ENCODE results near the gene WDTC1. TPM values are rescaled to one million over a fixed set of nuclear protein-coding genes. Genes with fewer than 3 reads are reported as not detected.
A peak's percentile ranks its signal among the peaks of the same experiment; 100 is the strongest.

Gene WDTC1
- total and polyA plus RNA-seq, 3 donors from 2014 or later, result 61.4 to 142 (median 69.5) TPM

DNA sequence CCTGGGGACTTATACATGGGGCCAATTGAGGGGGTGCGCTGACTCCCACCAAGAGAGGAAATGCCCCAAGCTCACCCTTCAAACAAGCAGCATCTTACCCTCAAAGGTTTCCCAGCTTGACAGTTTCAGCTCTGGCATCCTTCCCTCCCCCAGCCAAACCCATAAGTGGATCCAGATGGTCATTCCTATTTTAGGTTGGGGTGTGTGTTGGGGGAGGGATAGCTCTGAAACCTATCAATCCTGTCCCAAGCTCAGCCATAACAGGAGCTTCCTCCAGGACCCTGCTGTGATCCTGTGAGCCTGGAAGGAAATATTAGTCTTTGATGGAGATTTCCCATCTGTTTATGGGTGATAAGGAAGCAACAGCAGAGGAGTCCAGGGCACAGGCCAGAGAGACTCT, 84.2 kb downstream of the WDTC1 start:
- Histone ChIP-seq H3K4me1 (peaks cover 11% of the 10 kb centered on the region), H3K36me3 (ENCODE audit: low read depth, missing control alignments) (no peaks in the 10 kb centered on the region), H3K4me3 (no peak overlapping the region), H3K9me3 (no peaks in the 10 kb centered on the region), H3K27ac (no peak overlapping the region), H3K27me3 (no peaks in the 10 kb centered on the region)
- intact Hi-C loops (cut with DNase I; ENCODE audit: low total_unique reads), result no loop called here
- WGBS, 2 donors, result 50 to 68% methylated on average over 1 of the region's 1 CpG
- no peak for DNase-seq
- TF ChIP-seq, protein P1, sequence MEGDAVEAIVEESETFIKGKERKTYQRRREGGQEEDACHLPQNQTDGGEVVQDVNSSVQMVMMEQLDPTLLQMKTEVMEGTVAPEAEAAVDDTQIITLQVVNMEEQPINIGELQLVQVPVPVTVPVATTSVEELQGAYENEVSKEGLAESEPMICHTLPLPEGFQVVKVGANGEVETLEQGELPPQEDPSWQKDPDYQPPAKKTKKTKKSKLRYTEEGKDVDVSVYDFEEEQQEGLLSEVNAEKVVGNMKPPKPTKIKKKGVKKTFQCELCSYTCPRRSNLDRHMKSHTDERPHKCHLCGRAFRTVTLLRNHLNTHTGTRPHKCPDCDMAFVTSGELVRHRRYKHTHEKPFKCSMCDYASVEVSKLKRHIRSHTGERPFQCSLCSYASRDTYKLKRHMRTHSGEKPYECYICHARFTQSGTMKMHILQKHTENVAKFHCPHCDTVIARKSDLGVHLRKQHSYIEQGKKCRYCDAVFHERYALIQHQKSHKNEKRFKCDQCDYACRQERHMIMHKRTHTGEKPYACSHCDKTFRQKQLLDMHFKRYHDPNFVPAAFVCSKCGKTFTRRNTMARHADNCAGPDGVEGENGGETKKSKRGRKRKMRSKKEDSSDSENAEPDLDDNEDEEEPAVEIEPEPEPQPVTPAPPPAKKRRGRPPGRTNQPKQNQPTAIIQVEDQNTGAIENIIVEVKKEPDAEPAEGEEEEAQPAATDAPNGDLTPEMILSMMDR (IDR thresholded peaks at IDR 0.05), result no peak
- TF ChIP-seq POLR2A (IDR thresholded peaks at IDR 0.05), result no peak

GRCh38 chr1:27321813-27322568, 87.6 kb downstream of the WDTC1 start, which contains the start of gene TMEM222:
TMEM222 (plus strand) TSS chr1:27322163; CDS start chr1:27322198, 35 bp downstream.
- H3K36me3 ChIP-seq (ENCODE audit: low read depth, missing control alignments), result no peaks in the 10 kb centered on the region
- H3K4me1 ChIP-seq, result peaks cover 14% of the 10 kb centered on the region
- intact Hi-C loops (cut with DNase I; ENCODE audit: low total_unique reads), result no loop called here
- no peak for TF ChIP-seq POLR2A (IDR thresholded peaks at IDR 0.05)
- TF ChIP-seq, protein P1 (IDR thresholded peaks at IDR 0.05), result peak in 2 of 3 experiments; percentile 31 to 58
- 1 to 2% methylated on average over 27 to 64 of the region's 67 CpGs for WGBS, 2 donors
- H3K27ac ChIP-seq, result peak within 1 kb of the TSS; percentile 78 to 85
- no peaks in the 10 kb centered on the region for H3K27me3 ChIP-seq
- peak; percentile 97 for DNase-seq
- H3K4me3 ChIP-seq, result peak within 1 kb of the TSS; percentile 89 to 94
- H3K9me3 ChIP-seq, result no peaks in the 10 kb centered on the region

DNA sequence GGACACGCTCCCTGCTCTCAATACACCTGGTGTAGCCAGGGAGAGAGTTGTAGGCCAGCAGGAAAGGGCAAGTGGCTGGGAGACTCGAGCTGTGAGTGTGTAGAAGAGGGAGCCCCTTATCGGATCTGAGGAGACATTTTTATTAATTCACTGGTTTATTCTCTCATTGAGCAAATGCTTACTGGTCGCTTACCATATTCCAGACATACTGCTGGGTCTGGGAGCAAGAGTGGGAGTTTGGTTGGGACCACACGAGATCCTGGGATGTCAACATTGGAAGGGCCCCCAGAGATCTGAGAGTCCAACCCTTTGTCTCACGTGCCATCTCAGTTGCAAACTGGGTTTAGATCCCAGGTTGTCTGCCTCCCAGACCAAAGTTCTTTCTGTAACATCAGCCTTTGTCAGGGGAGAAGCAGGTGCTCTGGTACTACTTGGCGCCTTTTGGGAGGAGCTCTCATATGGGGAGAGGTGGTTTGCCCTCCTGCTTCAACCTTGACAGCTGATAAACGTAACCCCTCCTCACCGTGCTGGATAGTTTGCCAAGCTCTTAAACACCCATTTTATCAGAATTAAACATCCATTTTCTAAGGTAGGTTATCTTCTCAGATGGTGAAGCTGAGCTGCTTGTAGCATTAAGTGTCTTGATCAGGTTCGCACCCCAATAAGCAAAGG, 88.3 kb downstream of the WDTC1 start:
- no peaks in the 10 kb centered on the region for H3K9me3 ChIP-seq
- TF ChIP-seq, protein P1 (IDR thresholded peaks at IDR 0.05), result no peak
- no peak for TF ChIP-seq POLR2A (IDR thresholded peaks at IDR 0.05)
- peak overlapping the region; percentile 89 to 94 for H3K4me3 ChIP-seq
- intact Hi-C loops (cut with DNase I; ENCODE audit: low total_unique reads), result no loop called here
- H3K27ac ChIP-seq, result peak overlapping the region; percentile 78 to 85
- 8 to 14% methylated on average over 6 to 10 of the region's 10 CpGs for WGBS, 2 donors
- H3K4me1 ChIP-seq, result peaks cover 14% of the 10 kb centered on the region
- no peak for DNase-seq
- no peaks in the 10 kb centered on the region for H3K27me3 ChIP-seq
- H3K36me3 ChIP-seq (ENCODE audit: low read depth, missing control alignments), result no peaks in the 10 kb centered on the region

GRCh38 chr1:27325286-27325685, 90.9 kb downstream of the WDTC1 start:
- intact Hi-C loops (cut with DNase I; ENCODE audit: low total_unique reads), result no loop called here
- H3K36me3 ChIP-seq (ENCODE audit: low read depth, missing control alignments), result no peaks in the 10 kb centered on the region
- H3K4me3 ChIP-seq, result no peak overlapping the region
- DNase-seq, result no peak
- TF ChIP-seq, protein P1 (IDR thresholded peaks at IDR 0.05), result no peak
- TF ChIP-seq POLR2A (IDR thresholded peaks at IDR 0.05), result no peak
- WGBS, 2 donors, result 90 to 91% methylated on average over 15 of the region's 15 CpGs
- H3K9me3 ChIP-seq, result no peaks in the 10 kb centered on the region
- no peak overlapping the region for H3K27ac ChIP-seq
- peaks cover 19% of the 10 kb centered on the region for H3K4me1 ChIP-seq
- H3K27me3 ChIP-seq, result no peaks in the 10 kb centered on the region
